GM18507 (cell line): Measurements from ENCODE around the gene SEPTIN11.
A peak's percentile ranks its signal among the peaks of the same experiment; 100 is the strongest.

Source experiments
- DNase-seq: peaks from one replicate; pipeline ENCODE4 v3.0.0; 2011; ENCODE audit warnings: low read depth; ENCODE audit not compliant: insufficient read length; ENCODE audit errors: extremely low spot score
- FAIRE-seq: peaks from 2 replicates; lab custom pipeline; 2011; peaks lifted over from hg19 to GRCh38; lab: Jason Lieb, UNC

SEPTIN11 gene

GRCh38 chr4:76972306-76972705 is 22.8 kb downstream of the SEPTIN11 start:
- FAIRE-seq, result no peak
- no peak for DNase-seq

GRCh38 chr4:76974150-76974549 is 24.6 kb downstream of the SEPTIN11 start:
- DNase-seq (no peak), FAIRE-seq (no peak)

GRCh38 chr4:76977113-76977512 is 27.6 kb downstream of the SEPTIN11 start:
- FAIRE-seq (no peak), DNase-seq (no peak)

GRCh38 chr4:76977736-76978350 is 28.3 kb downstream of the SEPTIN11 start:
- FAIRE-seq, result no peak
- no peak for DNase-seq

GRCh38 chr4:76979236-76979635 is 29.7 kb downstream of the SEPTIN11 start:
- FAIRE-seq, result no peak
- no peak for DNase-seq

- DNase-seq, result no peak
- no peak for FAIRE-seq
Observed at GRCh38 chr4:76980261-76980660, 30.7 kb downstream of the SEPTIN11 start.

GRCh38 chr4:76981644-76982043 is 32.1 kb downstream of the SEPTIN11 start:
- no peak for DNase-seq
- FAIRE-seq, result no peak

- DNase-seq, result no peak
- peak; percentile 39 for FAIRE-seq
Observed at GRCh38 chr4:76982638-76983584, 33.4 kb downstream of the SEPTIN11 start.

GRCh38 chr4:76984127-76984526 is 34.6 kb downstream of the SEPTIN11 start:
- FAIRE-seq (peak; percentile 76), DNase-seq (no peak)

- no peak for FAIRE-seq
Observed at GRCh38 chr4:76984788-76985211, 35.2 kb downstream of the SEPTIN11 start.

GRCh38 chr4:76987153-76987591 is 37.6 kb downstream of the SEPTIN11 start:
- DNase-seq (no peak), FAIRE-seq (no peak)

More at GRCh38 chr4:76984788-76985211, 35.2 kb downstream of the SEPTIN11 start:
- DNase-seq, result no peak

- no peak for FAIRE-seq
Observed at GRCh38 chr4:76987685-76988084, 38.1 kb downstream of the SEPTIN11 start.

GRCh38 chr4:76989391-76990061 is 40.0 kb downstream of the SEPTIN11 start:
- FAIRE-seq, result no peak
- DNase-seq, result no peak

More at GRCh38 chr4:76987685-76988084, 38.1 kb downstream of the SEPTIN11 start:
- DNase-seq, result no peak

- DNase-seq (no peak), FAIRE-seq (no peak)
Observed at GRCh38 chr4:76990288-76991080, 40.9 kb downstream of the SEPTIN11 start.

GRCh38 chr4:76991161-76991660 is 41.7 kb downstream of the SEPTIN11 start:
- no peak for FAIRE-seq

GRCh38 chr4:76993787-76994641 is 44.5 kb downstream of the SEPTIN11 start:
- FAIRE-seq (peak; percentile 89), DNase-seq (peak; percentile 36)

More at GRCh38 chr4:76991161-76991660, 41.7 kb downstream of the SEPTIN11 start:
- no peak for DNase-seq

GRCh38 chr4:76995776-76996175 is 46.2 kb downstream of the SEPTIN11 start:
- FAIRE-seq, result peak; percentile 15

GRCh38 chr4:76996445-76996844 is 46.9 kb downstream of the SEPTIN11 start:
- FAIRE-seq (no peak), DNase-seq (no peak)

More at GRCh38 chr4:76995776-76996175, 46.2 kb downstream of the SEPTIN11 start:
- DNase-seq, result no peak
